Memory B cell (primary cell): ENCODE measurements around the gene PRDX2.
"Not testable (repeated sequence)": the region's sequence is repeated elsewhere in the genome, so short reads cannot be mapped to it uniquely, and the experiment has no call there.

Experiments
- ATAC-seq: fragments of 150-1000 bp; cut with Tn5 transposase; 2 replicates; pipeline ENCODE4 v1.10.0; 2021; ENCODE audit warnings: low read depth, mild to moderate bottlenecking, moderate library complexity
- DNase-seq, 2 donors: peaks; one replicate each; pipeline ENCODE4 v3.0.0; 2022; ENCODE audit warnings: low spot score in 2 of 2
- H3K27ac Mint-ChIP-seq: one replicate; pipeline ENCODE4 v1.8.0; 2022; ENCODE audit warnings: mild to moderate bottlenecking, moderate library complexity, mixed read lengths
- H3K27me3 Mint-ChIP-seq: one replicate; pipeline ENCODE4 v1.8.0; 2022; ENCODE audit warnings: mixed read lengths
- H3K36me3 Mint-ChIP-seq: one replicate; pipeline ENCODE4 v1.8.0; 2022; ENCODE audit warnings: mild to moderate bottlenecking, mixed read lengths
- H3K4me1 Mint-ChIP-seq: one replicate; pipeline ENCODE4 v1.8.0; 2022; ENCODE audit warnings: mixed read lengths
- H3K4me3 Mint-ChIP-seq: one replicate; pipeline ENCODE4 v1.8.0; 2022; ENCODE audit warnings: mild to moderate bottlenecking, moderate library complexity, mixed read lengths
- H3K9me3 Mint-ChIP-seq: one replicate; pipeline ENCODE4 v1.8.0; 2022; ENCODE audit warnings: mixed read lengths

Gene PRDX2

GRCh38 chr19:12802267-12803106, 887 bp upstream of the PRDX2 start:
- H3K36me3 Mint-ChIP-seq, result no peaks in the 10 kb centered on the region
- peak overlapping the region; percentile 84 for H3K4me3 Mint-ChIP-seq
- no peaks in the 10 kb centered on the region for H3K9me3 Mint-ChIP-seq
- H3K4me1 Mint-ChIP-seq, result peaks cover 20% of the 10 kb centered on the region
- DNase-seq (no peak), ATAC-seq (no peak)
- peaks cover 2% of the 10 kb centered on the region for H3K27me3 Mint-ChIP-seq
- no peak overlapping the region for H3K27ac Mint-ChIP-seq

- Mint-ChIP-seq H3K27me3 (peaks cover 2% of the 10 kb centered on the region), H3K4me1 (peaks cover 19% of the 10 kb centered on the region), H3K4me3 (peak overlapping the region; percentile 84), H3K36me3 (no peaks in the 10 kb centered on the region), H3K9me3 (no peaks in the 10 kb centered on the region), H3K27ac (no peak overlapping the region)
- DNase-seq (no peak), ATAC-seq (no peak)
These were observed 606 bp downstream of the PRDX2 start for GRCh38 chr19:12800923-12801465.

- peaks cover 21% of the 10 kb centered on the region for H3K4me1 Mint-ChIP-seq
- H3K27ac Mint-ChIP-seq, result no peak overlapping the region
- H3K27me3 Mint-ChIP-seq, result peaks cover 2% of the 10 kb centered on the region
- H3K4me3 Mint-ChIP-seq, result peak overlapping the region; percentile 84
- ATAC-seq (no peak), DNase-seq (no peak)
- H3K36me3 Mint-ChIP-seq, result no peaks in the 10 kb centered on the region
- H3K9me3 Mint-ChIP-seq, result no peaks in the 10 kb centered on the region
These were observed 1.2 kb downstream of the PRDX2 start for GRCh38 chr19:12800466-12800770.

- Mint-ChIP-seq H3K36me3 (no peaks in the 10 kb centered on the region), H3K4me3 (no peak overlapping the region), H3K4me1 (peaks cover 21% of the 10 kb centered on the region), H3K27ac (no peak overlapping the region), H3K27me3 (peaks cover 2% of the 10 kb centered on the region), H3K9me3 (no peaks in the 10 kb centered on the region)
- ATAC-seq (no peak), DNase-seq (no peak)
These were observed 1.7 kb downstream of the PRDX2 start for GRCh38 chr19:12799742-12800465.

GRCh38 chr19:12797607-12798006, 4.0 kb downstream of the PRDX2 start:
- H3K36me3 Mint-ChIP-seq, DNase-seq, H3K27ac Mint-ChIP-seq, H3K4me3 Mint-ChIP-seq, H3K9me3 Mint-ChIP-seq, H3K27me3 Mint-ChIP-seq, ATAC-seq: not testable (repeated sequence)
- peaks cover 25% of the 10 kb centered on the region for H3K4me1 Mint-ChIP-seq

GRCh38 chr19:12797141-12797587, 4.4 kb downstream of the PRDX2 start:
- no peaks in the 10 kb centered on the region for H3K27me3 Mint-ChIP-seq
- no peak overlapping the region for H3K27ac Mint-ChIP-seq
- H3K4me3 Mint-ChIP-seq, result no peak overlapping the region
- H3K36me3 Mint-ChIP-seq, result no peaks in the 10 kb centered on the region
- H3K9me3 Mint-ChIP-seq, result no peaks in the 10 kb centered on the region
- peaks cover 20% of the 10 kb centered on the region for H3K4me1 Mint-ChIP-seq
- DNase-seq, result no peak
- no peak for ATAC-seq

- Mint-ChIP-seq H3K9me3 (no peaks in the 10 kb centered on the region), H3K4me3 (peak overlapping the region; percentile 83), H3K4me1 (peaks cover 20% of the 10 kb centered on the region), H3K36me3 (no peaks in the 10 kb centered on the region), H3K27ac (peak overlapping the region; percentile 85), H3K27me3 (no peaks in the 10 kb centered on the region)
- DNase-seq (peak; percentile 74 to 75), ATAC-seq (no peak)
These were observed 5.2 kb downstream of the PRDX2 start for GRCh38 chr19:12796146-12797071.

GRCh38 chr19:12794971-12795381, 6.6 kb downstream of the PRDX2 start:
- H3K4me3 Mint-ChIP-seq, result no peak overlapping the region
- H3K36me3 Mint-ChIP-seq, result no peaks in the 10 kb centered on the region
- H3K27me3 Mint-ChIP-seq, result no peaks in the 10 kb centered on the region
- H3K27ac Mint-ChIP-seq, result peak overlapping the region; percentile 99
- DNase-seq (no peak), ATAC-seq (no peak)
- no peaks in the 10 kb centered on the region for H3K9me3 Mint-ChIP-seq
- peaks cover 26% of the 10 kb centered on the region for H3K4me1 Mint-ChIP-seq

GRCh38 chr19:12794196-12794941, 7.2 kb downstream of the PRDX2 start:
- ATAC-seq (no peak), DNase-seq (no peak)
- peaks cover 26% of the 10 kb centered on the region for H3K4me1 Mint-ChIP-seq
- peak overlapping the region; percentile 99 for H3K27ac Mint-ChIP-seq
- no peaks in the 10 kb centered on the region for H3K9me3 Mint-ChIP-seq
- H3K27me3 Mint-ChIP-seq, result no peaks in the 10 kb centered on the region
- peak overlapping the region; percentile 77 for H3K4me3 Mint-ChIP-seq
- H3K36me3 Mint-ChIP-seq, result no peaks in the 10 kb centered on the region

- Mint-ChIP-seq H3K9me3 (no peaks in the 10 kb centered on the region), H3K27me3 (no peaks in the 10 kb centered on the region), H3K4me1 (peaks cover 35% of the 10 kb centered on the region), H3K36me3 (no peaks in the 10 kb centered on the region), H3K27ac (peak overlapping the region; percentile 99), H3K4me3 (peak overlapping the region; percentile 96)
- ATAC-seq (peak; percentile 40), DNase-seq (peak; percentile 97 to 98)
These were observed 8.1 kb downstream of the PRDX2 start for GRCh38 chr19:12793290-12794195.

GRCh38 chr19:12792853-12793289, 8.7 kb downstream of the PRDX2 start:
- ATAC-seq, result no peak
- H3K36me3 Mint-ChIP-seq, result no peaks in the 10 kb centered on the region
- no peaks in the 10 kb centered on the region for H3K9me3 Mint-ChIP-seq
- H3K27me3 Mint-ChIP-seq, result no peaks in the 10 kb centered on the region
- peak overlapping the region; percentile 96 for H3K4me3 Mint-ChIP-seq
- DNase-seq, result no peak
- H3K4me1 Mint-ChIP-seq, result peaks cover 39% of the 10 kb centered on the region
- peak overlapping the region; percentile 99 for H3K27ac Mint-ChIP-seq

- no peak for ATAC-seq
- no peaks in the 10 kb centered on the region for H3K9me3 Mint-ChIP-seq
- no peaks in the 10 kb centered on the region for H3K27me3 Mint-ChIP-seq
- H3K27ac Mint-ChIP-seq, result peak overlapping the region; percentile 99
- H3K4me1 Mint-ChIP-seq, result peaks cover 39% of the 10 kb centered on the region
- no peaks in the 10 kb centered on the region for H3K36me3 Mint-ChIP-seq
- DNase-seq, result peak; percentile 68 to 70
- peak overlapping the region; percentile 96 for H3K4me3 Mint-ChIP-seq
These were observed 9.3 kb downstream of the PRDX2 start for GRCh38 chr19:12792051-12792852.
